HG02623 (cell line): Measurements from ENCODE around the gene SPRYD7.
"Not testable (repeated sequence)": the region's sequence is repeated elsewhere in the genome, so short reads cannot be mapped to it uniquely, and the experiment has no call there.

Experiments used
- ATAC-seq: cut with Tn5 transposase; IDR thresholded peaks from one replicate; pipeline ENCODE4 v1.9.1; 2021; ENCODE audit warnings: moderate library complexity; ENCODE audit not compliant: unreplicated experiment

The SPRYD7 gene

DNA sequence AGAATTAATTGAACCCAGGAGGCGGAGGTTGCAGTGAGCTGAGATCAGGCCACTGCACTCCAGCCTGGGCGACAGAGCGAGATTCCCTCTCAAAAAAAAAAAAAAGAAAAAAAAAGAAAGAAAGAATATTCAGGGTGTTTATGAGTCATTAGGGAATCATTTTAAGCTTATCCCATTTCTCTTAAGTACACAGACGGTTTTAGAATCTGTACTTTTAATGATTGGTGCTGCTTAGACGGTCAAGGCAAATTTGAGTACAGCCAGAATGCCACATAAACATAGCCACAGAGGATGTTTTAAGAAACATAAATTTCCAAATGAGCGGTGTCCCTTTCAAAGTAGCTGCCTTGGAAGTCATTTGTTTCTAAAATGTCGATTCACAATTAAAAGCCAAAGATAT is 2.6 kb downstream of the SPRYD7 start:
- ATAC-seq: no peak

DNA sequence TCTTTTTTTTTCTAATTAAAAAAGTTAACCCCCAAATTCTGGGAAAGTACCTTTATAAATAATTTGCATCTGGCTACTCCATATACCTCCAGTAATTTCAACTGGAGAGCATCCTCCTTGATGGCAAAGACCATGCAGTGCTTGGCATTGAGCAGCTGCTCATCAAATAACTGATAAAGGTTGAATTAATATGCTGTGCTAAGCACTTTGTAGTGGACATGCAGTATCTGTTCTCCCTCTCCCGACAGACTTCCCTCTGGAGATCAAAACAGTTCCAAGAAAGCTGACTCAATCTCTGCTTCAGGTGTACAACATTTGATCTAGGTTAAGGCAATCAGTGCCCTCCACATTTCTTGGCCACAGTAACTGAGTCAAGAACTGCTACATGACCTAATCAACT is 3.3 kb downstream of the SPRYD7 start:
- no peak for ATAC-seq

DNA sequence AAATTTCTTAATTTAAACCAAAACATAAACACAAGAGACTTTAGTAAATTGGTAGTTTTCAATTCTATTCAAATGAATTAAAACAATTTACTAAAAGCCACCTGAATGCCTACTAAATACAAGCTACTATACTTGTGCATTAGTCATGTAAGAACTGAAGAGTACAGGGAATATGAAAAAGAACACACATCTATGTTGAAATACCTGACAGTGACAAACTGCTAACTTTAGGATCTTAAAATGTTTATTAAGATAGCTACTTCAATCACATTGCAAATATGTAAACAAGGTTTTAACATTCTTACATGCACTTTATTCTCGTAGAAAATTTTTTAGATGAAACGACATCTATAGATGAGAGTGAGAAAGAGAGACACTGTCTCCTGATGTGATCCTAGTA is 4.1 kb downstream of the SPRYD7 start:
- ATAC-seq: no peak

DNA sequence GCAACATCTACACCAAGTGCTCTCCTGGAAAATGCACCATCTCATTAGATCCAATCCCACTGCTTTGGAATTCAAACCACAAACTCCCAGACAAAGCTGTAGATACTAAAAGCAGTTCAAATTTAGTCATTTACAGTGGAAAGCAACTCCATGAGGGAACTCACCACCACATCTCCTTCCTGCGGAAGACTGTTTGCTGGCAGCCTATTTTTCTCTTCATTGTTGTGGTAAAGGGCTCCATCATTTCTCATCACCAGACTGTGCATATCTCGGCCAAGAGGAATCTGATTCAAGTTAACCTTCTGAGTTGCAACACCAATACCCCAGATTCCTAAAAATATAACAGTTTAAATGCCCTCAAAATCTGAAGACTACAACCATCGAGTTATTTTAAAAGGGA is 8.4 kb downstream of the SPRYD7 start:
- no peak for ATAC-seq

DNA sequence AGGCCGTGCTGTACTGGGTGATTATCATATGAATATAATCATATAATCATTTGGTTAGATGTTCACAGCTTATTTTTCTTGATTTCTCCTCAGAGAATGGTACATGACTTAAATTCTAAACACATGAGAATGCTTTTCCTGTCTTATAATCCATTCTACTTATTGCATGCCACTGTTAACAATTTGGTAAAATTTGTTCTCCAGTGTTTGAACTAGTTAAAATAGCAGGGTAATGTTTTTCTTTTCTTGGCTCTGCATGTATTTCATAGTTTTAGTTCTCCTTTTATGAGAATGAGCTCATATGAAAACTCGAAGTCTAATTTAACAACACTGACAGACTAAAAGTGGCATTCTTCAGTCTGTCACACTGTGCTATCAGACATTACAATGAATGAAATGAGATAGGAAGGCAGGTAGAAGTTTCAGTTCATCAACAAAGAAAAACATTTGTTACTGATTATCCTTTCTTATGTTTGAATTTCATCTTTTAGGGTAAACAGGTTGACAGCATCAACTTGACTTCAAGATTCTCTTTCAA is 10.2 kb downstream of the SPRYD7 start:
- ATAC-seq: no peak

DNA sequence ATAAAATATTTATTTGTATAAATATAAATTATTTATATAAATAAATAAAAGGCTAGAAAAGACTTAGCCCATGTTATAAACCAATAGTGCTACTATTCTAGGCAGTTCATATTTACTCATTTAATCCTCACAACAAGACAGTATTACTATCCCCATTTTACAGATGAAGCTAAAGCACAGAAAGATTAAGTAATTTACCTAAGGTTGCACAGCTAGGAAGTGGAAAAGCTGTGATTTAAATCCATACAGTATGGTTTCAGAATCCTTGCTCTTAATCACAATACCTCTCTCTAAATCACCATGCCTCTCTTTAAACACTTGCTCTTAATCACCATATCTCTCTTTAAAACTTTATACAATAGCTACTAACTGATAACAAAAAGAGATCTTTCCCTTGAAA is 13.8 kb downstream of the SPRYD7 start:
- no peak for ATAC-seq

DNA sequence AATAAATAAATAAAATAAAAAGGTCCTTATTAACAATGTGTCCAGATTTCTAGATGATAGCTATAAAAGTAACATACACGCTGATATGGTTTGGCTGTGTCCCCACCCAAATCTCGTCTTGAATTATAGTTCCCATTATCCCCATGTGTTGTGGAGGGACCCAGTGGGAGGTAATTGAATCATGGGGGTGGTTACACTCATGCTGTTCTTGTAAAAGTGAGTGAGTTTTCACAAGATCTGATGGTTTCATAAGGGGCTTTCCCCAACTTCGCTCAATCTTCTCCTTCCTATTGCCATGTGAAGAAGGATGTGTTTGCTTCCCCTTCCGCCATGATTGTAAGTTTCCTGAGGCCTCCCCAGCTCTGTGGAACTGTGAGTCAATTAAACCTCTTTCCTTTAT is 15.2 kb downstream of the SPRYD7 start:
- ATAC-seq: not testable (repeated sequence)

DNA sequence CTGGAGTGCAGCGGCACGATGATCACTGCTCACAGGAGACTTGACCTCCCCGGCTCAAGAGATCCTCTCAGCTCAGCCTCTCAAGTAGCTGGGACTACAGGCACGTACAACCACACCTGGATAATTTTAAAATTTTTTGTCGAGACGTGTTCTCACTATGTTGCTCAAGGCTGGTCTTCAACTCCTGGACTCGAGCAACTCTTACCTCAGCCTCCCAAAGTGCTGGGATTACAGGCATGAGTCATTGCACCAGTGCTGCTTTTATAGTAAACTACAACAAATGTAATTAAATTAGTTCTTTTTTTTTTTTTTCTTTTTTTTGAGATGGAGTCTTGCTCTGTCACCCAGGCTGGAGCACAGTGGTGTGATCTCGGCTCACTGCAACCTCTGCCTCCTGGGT is 18.0 kb downstream of the SPRYD7 start:
- ATAC-seq: not testable (repeated sequence)

DNA sequence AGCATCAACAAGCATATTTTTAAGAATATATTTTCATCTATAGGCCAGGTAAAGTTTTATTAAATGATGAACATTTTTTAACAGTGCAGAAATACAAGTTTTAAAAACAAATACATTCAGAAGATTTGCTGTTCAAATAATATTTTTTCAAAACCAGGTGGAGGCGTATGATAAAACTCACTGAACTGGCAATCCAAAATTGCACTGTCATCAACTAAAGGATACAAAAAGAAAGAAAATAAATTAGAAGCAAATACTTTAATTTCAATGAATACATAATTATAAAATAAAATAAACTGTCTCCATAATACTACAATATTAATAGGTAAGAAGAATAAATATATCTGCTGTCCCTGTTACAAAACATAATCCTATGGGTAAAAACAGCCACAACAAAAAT is 21.2 kb downstream of the SPRYD7 start:
- no peak for ATAC-seq

DNA sequence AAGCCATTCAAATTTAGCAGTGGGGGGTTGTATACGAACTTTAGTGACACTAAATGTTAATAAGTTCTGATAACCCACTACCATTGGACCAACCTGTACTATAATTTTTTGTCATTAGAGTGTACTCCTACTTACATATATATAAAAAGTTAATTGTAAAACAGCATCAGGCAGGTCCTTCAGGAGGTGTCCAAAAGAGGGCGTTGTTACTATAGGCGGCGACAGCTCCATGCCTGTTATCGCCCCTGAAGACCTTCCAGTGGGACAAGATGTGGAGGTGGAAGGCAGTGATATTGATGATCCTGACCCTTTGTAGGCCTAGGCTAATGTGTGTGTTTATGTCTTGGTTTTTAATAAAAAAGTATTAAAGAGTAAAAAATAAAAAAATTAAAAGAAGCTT is 27.5 kb downstream of the SPRYD7 start:
- no peak for ATAC-seq

DNA sequence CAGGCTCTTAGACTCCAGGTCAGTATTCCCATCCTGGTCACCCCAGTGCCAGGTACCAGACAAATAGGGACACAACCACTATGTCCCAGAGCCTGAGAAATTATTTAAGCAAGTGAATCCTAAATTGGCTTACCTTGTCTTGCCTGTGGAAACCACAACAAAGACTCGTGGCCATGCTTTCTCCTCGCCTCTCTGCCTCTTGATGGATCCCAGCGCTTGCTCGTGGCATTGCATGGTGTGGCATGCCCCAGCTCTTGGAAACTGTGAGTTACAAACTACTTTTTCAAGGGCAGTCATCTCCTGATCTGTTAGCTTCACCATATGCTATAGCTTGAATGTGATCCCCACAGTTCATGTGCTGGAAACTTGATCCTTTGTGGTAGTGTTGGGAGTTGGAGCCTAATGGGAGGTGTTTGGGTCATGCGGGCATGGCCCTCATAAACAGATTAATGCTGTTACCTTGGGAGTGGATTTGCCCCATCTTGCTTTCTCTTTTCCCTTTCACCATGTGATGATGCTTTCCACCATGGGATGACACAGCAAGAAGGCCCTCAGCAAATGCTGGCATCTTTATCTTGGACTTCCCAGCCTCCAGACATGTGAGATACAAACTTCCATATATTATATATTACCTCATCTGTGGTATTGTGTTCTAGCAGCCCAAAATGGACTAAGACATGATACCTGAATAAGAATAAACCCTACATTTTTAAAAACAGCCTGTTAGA is 31.2 kb downstream of the SPRYD7 start:
- no peak for ATAC-seq

DNA sequence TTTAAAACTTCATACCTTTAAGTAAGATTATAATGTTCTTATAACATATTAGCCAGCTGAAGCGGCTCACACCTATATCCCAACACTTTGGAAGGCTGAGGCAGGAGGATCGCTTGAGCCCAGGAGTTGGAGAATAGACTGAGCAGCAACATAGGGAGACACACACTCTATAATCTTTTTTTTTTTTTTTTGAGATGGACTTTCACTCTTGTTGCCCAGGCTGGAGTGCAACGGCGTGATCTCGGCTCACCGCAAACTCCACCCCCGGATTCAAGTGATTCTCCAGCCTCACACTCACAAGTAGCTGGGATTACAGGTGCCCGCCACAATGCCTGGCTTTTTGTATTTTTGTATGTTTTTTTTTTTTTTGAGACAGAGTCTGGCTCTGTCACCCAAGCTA is 37.3 kb downstream of the SPRYD7 start:
- no peak for ATAC-seq

DNA sequence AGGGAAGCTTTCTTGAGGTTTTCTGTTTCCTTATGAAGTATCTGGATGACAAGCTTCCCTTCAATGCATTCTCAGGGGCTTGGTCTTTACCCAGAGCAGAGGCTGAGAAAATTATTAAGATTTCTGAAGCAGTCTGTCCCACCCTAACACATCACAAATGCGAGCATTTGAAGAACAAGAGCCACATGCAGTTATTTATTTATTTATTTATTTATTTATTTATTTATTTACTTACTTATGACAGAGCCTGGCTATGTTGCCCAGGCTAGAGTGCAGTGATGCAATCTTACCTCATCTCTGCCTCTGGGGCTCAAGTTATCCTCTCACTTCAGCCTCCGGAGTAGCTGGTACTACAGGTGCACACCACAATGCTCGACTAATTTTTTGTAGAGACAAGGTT is 38.4 kb downstream of the SPRYD7 start:
- ATAC-seq: no peak

DNA sequence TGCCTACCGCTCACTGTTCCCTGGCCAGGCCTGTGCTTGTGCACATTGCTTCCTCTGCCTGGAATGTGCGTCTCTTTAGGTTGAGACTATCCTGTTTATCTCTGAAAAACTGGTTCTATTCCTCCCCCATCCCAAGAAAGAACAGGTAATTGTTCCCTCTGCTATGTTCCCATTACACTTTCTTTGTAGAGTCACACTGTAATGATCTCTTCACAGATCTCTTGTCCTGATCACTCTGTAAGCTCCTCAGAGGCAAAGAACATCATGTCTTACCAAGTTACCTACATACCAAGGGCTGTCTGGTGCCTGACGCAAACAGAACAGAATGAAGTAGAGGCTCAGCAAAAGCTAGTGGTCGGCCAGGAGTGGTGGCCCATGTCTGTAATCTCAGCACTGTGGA is 40.3 kb downstream of the SPRYD7 start:
- no peak for ATAC-seq

DNA sequence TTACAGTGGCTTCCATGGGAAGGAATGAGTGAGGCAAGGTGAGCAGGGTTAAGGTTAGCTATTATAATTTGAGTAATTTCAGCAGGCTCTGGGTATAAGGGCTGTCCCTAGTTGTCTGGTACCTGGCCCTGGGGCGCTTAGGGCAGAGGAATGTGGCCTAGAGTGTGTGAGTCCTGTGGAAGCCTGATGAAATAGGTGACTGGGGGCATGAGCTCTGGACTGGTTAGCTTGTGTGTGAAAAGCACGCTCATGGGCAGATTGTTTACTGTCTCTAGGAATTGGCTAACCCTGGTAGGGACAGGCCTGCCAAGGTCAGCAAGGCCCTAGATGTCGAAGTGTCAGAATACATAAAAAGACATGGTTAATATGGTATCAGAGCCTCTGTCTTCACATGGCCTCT is 42.5 kb downstream of the SPRYD7 start:
- ATAC-seq: no peak

DNA sequence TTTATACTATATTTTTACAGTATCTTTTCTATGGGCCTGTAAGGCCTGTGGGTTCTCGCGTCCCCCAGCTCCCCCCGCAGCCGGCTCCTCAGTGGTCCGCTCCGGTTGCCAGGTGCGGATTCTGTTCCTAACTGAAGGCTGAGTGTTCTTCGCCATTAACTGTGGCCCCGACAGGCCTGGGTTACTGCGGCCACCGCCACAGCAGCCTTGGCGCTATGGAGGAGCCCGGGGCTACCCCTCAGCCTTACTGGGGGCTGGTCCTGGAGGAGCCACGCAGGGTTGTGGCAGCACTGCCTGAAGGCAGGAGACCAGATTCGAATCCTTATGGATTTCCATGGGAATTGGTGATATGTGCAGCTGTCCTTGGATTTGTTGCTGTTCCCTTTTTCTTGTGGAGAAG is 45.8 kb downstream of the SPRYD7 start:
- ATAC-seq: no peak

DNA sequence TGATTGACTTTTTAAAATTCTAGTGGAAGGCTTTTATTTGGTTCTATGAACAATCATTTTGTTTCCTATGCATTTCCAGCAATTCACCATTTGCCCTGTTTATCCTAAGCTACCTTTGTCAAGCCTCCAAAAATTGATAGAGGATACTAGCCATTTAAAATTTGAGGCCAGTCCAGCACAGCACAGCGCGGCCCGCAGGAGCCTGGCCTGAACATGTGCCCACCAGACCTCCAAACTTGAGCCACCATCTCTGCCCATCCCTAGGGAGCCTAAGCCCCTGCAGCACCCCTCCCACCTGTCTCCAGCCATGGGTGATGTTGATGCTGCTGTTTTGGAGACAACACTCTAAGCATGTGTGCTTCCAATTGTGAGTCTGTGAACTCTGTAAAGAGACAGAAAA is 57.5 kb downstream of the SPRYD7 start:
- no peak for ATAC-seq

DNA sequence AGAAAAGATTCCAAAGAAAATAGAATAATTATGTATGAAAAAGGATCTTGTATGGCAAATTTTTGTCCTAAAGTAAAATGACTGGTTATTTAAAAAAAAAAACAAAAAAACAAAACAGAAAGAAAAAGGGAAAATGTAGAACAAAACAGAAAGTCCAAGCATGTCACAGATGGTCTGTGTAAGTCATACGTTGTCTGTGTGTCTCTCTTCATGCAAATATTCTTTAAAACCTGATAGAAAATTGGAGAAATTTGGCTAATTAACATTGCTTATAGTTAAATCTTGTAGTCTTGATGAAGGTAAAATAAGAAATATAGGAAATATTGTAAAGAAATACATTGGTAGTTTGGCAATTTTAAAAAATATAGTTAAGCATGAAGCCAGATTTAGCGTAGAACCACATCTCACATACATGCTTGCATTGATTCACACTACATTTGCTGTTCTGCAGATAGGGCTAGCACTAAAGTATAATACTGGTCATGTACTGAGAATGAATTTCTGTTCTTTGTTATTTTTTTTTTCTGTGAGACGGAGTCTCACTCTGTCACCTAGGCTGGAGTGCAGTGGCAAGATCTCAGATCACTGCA is 58.4 kb downstream of the SPRYD7 start:
- ATAC-seq: no peak

DNA sequence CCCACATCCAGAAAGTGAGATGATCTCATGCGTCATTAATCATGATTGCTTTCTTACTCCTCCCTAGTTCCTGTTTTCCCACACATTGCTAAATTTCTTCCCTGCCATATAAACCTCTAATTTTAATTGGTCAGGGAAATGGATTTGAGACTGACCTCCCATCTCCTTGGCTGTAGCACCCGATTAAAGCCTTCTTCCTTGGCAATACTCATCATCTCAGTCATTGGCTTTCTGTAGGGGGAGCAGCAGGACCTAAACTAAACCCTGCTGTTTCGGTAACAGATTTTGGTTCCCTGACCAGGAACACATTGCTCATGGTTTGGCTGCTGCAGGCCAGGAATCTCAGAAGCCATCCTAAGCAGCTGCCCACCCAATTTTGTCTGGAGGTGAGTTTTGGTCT is 61.7 kb downstream of the SPRYD7 start:
- no peak for ATAC-seq

DNA sequence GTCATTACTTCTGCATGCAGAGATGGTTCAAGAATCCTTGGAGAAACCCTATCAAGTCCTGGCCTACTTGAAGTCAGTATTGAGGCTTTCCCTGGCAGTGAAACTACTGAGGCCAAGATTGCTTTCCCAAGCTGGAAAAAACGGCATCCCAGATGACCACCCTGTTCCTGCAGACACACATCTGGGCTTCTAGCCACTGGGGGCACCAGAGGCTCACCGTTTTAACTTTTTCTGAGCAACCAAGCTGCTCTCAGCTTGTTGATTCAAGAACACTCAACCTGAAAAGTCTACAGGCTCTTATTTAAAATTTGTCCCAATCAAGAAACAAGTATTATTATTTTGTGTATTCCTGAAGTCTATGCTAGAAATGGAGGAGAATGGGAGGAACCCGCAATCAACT is 66.6 kb downstream of the SPRYD7 start:
- ATAC-seq: no peak

DNA sequence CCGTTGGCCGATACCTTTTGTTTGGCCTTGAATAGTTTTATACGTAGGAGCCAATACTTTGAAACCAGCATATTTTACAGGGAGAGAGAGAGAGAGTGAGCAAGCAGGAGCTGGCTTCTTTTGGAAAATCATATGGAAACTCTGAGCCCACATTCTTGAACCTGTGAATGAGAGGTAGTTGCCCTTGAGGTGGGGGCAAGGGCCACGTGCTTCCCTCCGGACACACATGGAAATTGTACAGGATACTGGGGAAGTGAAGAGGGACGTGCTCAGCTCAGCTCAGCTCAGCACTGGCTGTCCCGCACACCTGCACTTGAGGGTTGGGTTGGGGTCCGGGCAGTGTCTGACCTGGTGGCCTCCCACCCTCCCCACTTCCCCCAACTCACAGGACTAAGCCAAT is 68.3 kb downstream of the SPRYD7 start:
- no peak for ATAC-seq

DNA sequence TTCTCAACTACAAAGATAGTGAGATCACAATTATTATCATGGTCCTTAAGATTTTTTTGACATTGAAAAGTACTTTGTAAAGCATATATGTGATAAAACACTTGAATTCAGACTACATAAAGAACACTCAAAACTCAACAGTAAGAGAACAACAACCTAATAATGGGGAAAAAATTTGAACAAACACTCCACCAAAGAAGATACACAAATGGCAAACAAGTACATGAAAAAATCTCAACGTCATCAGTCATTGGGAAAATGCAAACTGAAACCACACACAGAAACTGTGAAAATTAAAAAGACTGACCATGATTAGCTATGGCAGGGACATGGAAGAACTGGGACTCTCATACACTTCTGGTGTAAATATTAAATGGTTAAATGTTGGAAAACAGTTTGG is 70.9 kb downstream of the SPRYD7 start:
- no peak for ATAC-seq

DNA sequence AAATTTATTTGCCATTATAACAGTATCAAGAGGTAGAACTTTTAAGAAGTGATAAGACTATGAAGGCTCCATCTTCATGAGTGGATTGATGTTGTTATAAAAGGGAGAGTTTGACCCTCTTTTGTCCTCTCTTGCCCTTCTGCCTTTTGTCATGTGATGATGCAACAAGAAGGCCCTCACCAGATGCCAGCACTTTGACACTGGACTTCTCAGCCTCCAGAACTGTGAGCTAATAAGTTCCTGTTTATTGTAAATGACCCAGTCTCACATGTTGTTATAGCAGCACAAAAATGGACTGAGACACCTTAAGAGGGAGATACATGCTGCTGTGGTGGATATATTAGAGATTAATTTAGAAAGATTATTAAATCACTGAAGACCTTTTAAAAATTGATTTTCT is 71.6 kb downstream of the SPRYD7 start:
- ATAC-seq: no peak
